HG02840 (cell line): ENCODE measurements around the gene COA5.

Source experiments
- ATAC-seq: cut with Tn5 transposase; IDR thresholded peaks from one replicate; pipeline ENCODE4 v1.9.1; 2021; ENCODE audit warnings: mild to moderate bottlenecking, moderate library complexity, moderate number of reproducible peaks; ENCODE audit not compliant: unreplicated experiment, low FRiP score

The COA5 gene

GRCh38 chr2:98573426-98573825 is 34.9 kb downstream of the COA5 start:
- ATAC-seq = no peak

GRCh38 chr2:98572676-98573075 is 35.6 kb downstream of the COA5 start:
- ATAC-seq = no peak

- ATAC-seq = no peak
Observed at GRCh38 chr2:98572211-98572610, 36.1 kb downstream of the COA5 start.

GRCh38 chr2:98571796-98572195 is 36.5 kb downstream of the COA5 start:
- no peak for ATAC-seq

- ATAC-seq = no peak
Observed at GRCh38 chr2:98571121-98571701, 37.1 kb downstream of the COA5 start.

GRCh38 chr2:98570356-98570755 is 38.0 kb downstream of the COA5 start:
- no peak for ATAC-seq

GRCh38 chr2:98569915-98570314 is 38.4 kb downstream of the COA5 start:
- no peak for ATAC-seq

- ATAC-seq = no peak
Observed at GRCh38 chr2:98569197-98569793, 39.0 kb downstream of the COA5 start.

GRCh38 chr2:98568161-98568956 is 40.0 kb downstream of the COA5 start:
- no peak for ATAC-seq

GRCh38 chr2:98565941-98566340 is 42.4 kb downstream of the COA5 start:
- ATAC-seq = no peak

- ATAC-seq = no peak
Observed at GRCh38 chr2:98565286-98565860, 42.9 kb downstream of the COA5 start.

- ATAC-seq = no peak
Observed at GRCh38 chr2:98564541-98565132, 43.7 kb downstream of the COA5 start.

GRCh38 chr2:98563394-98563793 is 44.9 kb downstream of the COA5 start:
- ATAC-seq = no peak

- ATAC-seq = no peak
Observed at GRCh38 chr2:98561902-98562695, 46.2 kb downstream of the COA5 start.

- ATAC-seq = no peak
Observed at GRCh38 chr2:98561018-98561417, 47.3 kb downstream of the COA5 start.

- ATAC-seq = no peak
Observed at GRCh38 chr2:98560256-98560771, 48.0 kb downstream of the COA5 start.

GRCh38 chr2:98559581-98559980 is 48.7 kb downstream of the COA5 start:
- ATAC-seq = no peak

GRCh38 chr2:98558852-98559530 is 49.3 kb downstream of the COA5 start:
- ATAC-seq = no peak

GRCh38 chr2:98556344-98557033 is 51.8 kb downstream of the COA5 start:
- no peak for ATAC-seq
